ENCODE data around the gene ROR2.

DNA sequence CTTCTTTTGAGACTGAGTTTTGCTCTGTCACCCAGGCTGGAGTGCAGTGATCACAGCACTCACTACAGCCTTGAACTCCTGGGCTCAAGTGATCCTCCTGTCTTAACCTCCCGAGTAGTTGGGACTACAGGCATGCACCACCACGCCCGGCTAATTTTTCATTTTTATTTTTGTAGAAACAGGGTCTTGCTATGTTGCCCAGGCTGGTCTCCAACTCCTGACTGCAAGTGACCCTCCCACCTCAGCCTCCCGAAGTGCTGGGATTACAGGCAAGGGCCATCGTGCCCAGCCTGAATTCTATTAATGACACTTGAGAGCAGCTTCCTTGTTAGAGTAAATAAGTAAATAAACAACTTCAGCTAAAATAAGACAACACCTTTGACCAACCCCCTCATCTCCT is 12.3 kb downstream of the ROR2 start:
- no peak for TF ChIP-seq CTCF (IDR thresholded peaks at IDR 0.05)
- no peak for TF ChIP-seq POLR2A (IDR thresholded peaks at IDR 0.05)
